H1 (cell line): ENCODE data around the gene SCD. TPM values are rescaled to one million over a fixed set of nuclear protein-coding genes. Genes with fewer than 3 reads are reported as not detected.

ENCODE experiments used
- CTCF ChIA-PET: fragments of 300-600 bp; sonication (Branson Sonifier 250); formaldehyde crosslinking; loops from one replicate; lab custom pipeline; 2021; ENCODE audit not compliant: partially characterized antibody; lab: Charles Lee
- POLR2A ChIA-PET: fragments of 300-600 bp; sonication (Branson Sonifier 250); formaldehyde crosslinking; loops from one replicate; lab custom pipeline; 2021; ENCODE audit warnings: inconsistent platforms; ENCODE audit not compliant: partially characterized antibody; lab: Charles Lee
- DNase-seq, 2 experiments: peaks; one replicate each; pipeline versions ENCODE4 v3.0.0 to v3.0.0-alpha.2; 2010 to 2022; ENCODE audit warnings: low spot score in 2 of 2, low read depth in 1 of 2, mixed read lengths in 1 of 2
- FAIRE-seq: peaks from 2 replicates; lab custom pipeline; 2011; peaks lifted over from hg19 to GRCh38; lab: Jason Lieb, UNC
- H2AFZ ChIP-seq: 2 replicates; pipeline ENCODE4 v1.8.1; 2012; ENCODE audit warnings: low read length, inconsistent platforms
- H2AK5ac ChIP-seq: 2 replicates; pipeline ENCODE4 v1.6.1; 2013; ENCODE audit warnings: low read depth, low read length
- H2BK120ac ChIP-seq: replicated peaks from 2 replicates; pipeline ENCODE3; 2013; ENCODE audit warnings: low read depth, low read length, inconsistent platforms
- H2BK12ac ChIP-seq: 2 replicates; pipeline ENCODE4 v1.6.1; 2013; ENCODE audit warnings: low read depth, low read length
- H2BK15ac ChIP-seq: 2 replicates; pipeline ENCODE4 v1.6.1; 2013; ENCODE audit warnings: low read length
- H2BK20ac ChIP-seq: 2 replicates; pipeline ENCODE4 v1.6.1; 2013; ENCODE audit warnings: low read length
- H2BK5ac ChIP-seq: 2 replicates; pipeline ENCODE4 v1.6.1; 2013; ENCODE audit warnings: low read depth, low read length
- H3K14ac ChIP-seq: 2 replicates; pipeline ENCODE4 v1.6.1; 2013; ENCODE audit warnings: inconsistent platforms; ENCODE audit not compliant: insufficient read length
- H3K18ac ChIP-seq: 2 replicates; pipeline ENCODE4 v1.6.1; 2013; ENCODE audit warnings: low read length; ENCODE audit errors: extremely low read depth
- H3K23ac ChIP-seq: 2 replicates; pipeline ENCODE4 v1.6.1; 2013; ENCODE audit warnings: inconsistent platforms; ENCODE audit not compliant: insufficient read length
- H3K23me2 ChIP-seq: 2 replicates; pipeline ENCODE4 v1.6.1; 2013; ENCODE audit warnings: low read depth, low read length
- H3K27ac ChIP-seq: 2 replicates; pipeline ENCODE4 v1.6.1; 2011; ENCODE audit warnings: low read depth, low read length, inconsistent platforms
- H3K27me3 ChIP-seq, 4 experiments: replicated peaks in 1 of 4; 1 replicate in 1 of 4; 2 replicates in 3 of 4; pipeline versions ENCODE4 v1.6.1 to v1.8.1; 2011 to 2013; ENCODE audit warnings: low read length in 3 of 4, mild to moderate bottlenecking in 3 of 4, inconsistent platforms in 2 of 4, mixed read lengths in 2 of 4, moderate library complexity in 1 of 4; ENCODE audit not compliant: control insufficient read depth in 3 of 4, insufficient read depth in 3 of 4; ENCODE audit errors: extremely low read depth in 1 of 4
- H3K36me3 ChIP-seq, 4 experiments: 2 replicates each; pipeline versions ENCODE4 v1.6.1 to v1.8.1; 2011 to 2013; ENCODE audit warnings: mild to moderate bottlenecking in 4 of 4, low read length in 3 of 4, moderate library complexity in 2 of 4, control low read depth in 1 of 4, inconsistent platforms in 1 of 4; ENCODE audit not compliant: insufficient read depth in 4 of 4, control insufficient read depth in 2 of 4
- H3K4ac ChIP-seq: replicated peaks from 2 replicates; pipeline ENCODE3; 2013; ENCODE audit warnings: low read length, low read depth, mixed read lengths, inconsistent platforms; ENCODE audit not compliant: insufficient read length
- H3K4me1 ChIP-seq, 4 experiments: replicated peaks in 1 of 4; 1 replicate in 1 of 4; 2 replicates in 3 of 4; pipeline versions ENCODE4 v1.6.1 to v1.8.1; 2011 to 2013; ENCODE audit warnings: low read length in 3 of 4, inconsistent platforms in 2 of 4, mixed read lengths in 1 of 4; ENCODE audit not compliant: insufficient read depth in 4 of 4, control insufficient read depth in 3 of 4
- H3K4me2 ChIP-seq, 2 experiments: 2 replicates each; pipeline versions ENCODE4 v1.6.1 to v1.8.1; 2011 to 2013; ENCODE audit warnings: low read depth in 2 of 2, low read length in 2 of 2, control low read depth in 1 of 2, inconsistent platforms in 1 of 2, mild to moderate bottlenecking in 1 of 2; ENCODE audit not compliant: insufficient read depth in 1 of 2
- H3K4me3 ChIP-seq, 4 experiments: fragments of 200-600, 300-600 bp in 1 of 4; sonication (generic), shearing (Covaris generic), sonication (Bioruptor Twin) in 1 of 4; 2 replicates each; pipeline versions ENCODE4 v1.5.1 to v1.8.1; 2011 to 2016; ENCODE audit warnings: low read length in 4 of 4, low read depth in 3 of 4, control low read depth in 2 of 4, inconsistent platforms in 2 of 4, mild to moderate bottlenecking in 2 of 4, mixed read lengths in 1 of 4, moderate library complexity in 1 of 4; ENCODE audit not compliant: insufficient read depth in 2 of 4; ENCODE audit errors: extremely low read depth in 1 of 4
- H3K56ac ChIP-seq: replicated peaks from 2 replicates; pipeline ENCODE3; 2013; ENCODE audit warnings: low read depth, mild to moderate bottlenecking, mixed read lengths, low read length, inconsistent platforms; ENCODE audit not compliant: insufficient read length
- H3K79me1 ChIP-seq: 2 replicates; pipeline ENCODE4 v1.6.1; 2013; ENCODE audit warnings: low read depth, low read length, control low read depth
- H3K79me2 ChIP-seq, 2 experiments: 2 replicates each; pipeline versions ENCODE4 v1.6.1 to v1.8.1; 2012 to 2013; ENCODE audit warnings: low read length in 2 of 2, mild to moderate bottlenecking in 2 of 2, inconsistent platforms in 1 of 2; ENCODE audit not compliant: insufficient read depth in 2 of 2, control insufficient read depth in 1 of 2
- H3K9ac ChIP-seq, 4 experiments: replicated peaks in 1 of 4; 1 replicate in 1 of 4; 2 replicates in 3 of 4; pipeline versions ENCODE4 v1.6.1 to v1.8.1; 2011 to 2013; ENCODE audit warnings: low read depth in 3 of 4, low read length in 3 of 4, control low read depth in 2 of 4, mild to moderate bottlenecking in 2 of 4, moderate library complexity in 2 of 4, inconsistent platforms in 1 of 4; ENCODE audit errors: extremely low read depth in 1 of 4
- H3K9me3 ChIP-seq, 2 experiments: 2 replicates each; pipeline versions ENCODE4 v1.6.1 to v1.8.1; 2012 to 2013; ENCODE audit warnings: mild to moderate bottlenecking in 2 of 2, moderate library complexity in 2 of 2, control low read depth in 1 of 2, inconsistent platforms in 1 of 2, low read depth in 1 of 2, low read length in 1 of 2, mixed read lengths in 1 of 2; ENCODE audit not compliant: insufficient read depth in 2 of 2
- H4K20me1 ChIP-seq, 2 experiments: replicated peaks in 1 of 2; 2 replicates each; pipeline versions ENCODE3 to v1.8.1; 2011 to 2013; ENCODE audit warnings: inconsistent platforms in 2 of 2, low read length in 2 of 2, mild to moderate bottlenecking in 1 of 2; ENCODE audit not compliant: insufficient read depth in 2 of 2, control insufficient read depth in 1 of 2
- H4K5ac ChIP-seq: 2 replicates; pipeline ENCODE4 v1.6.1; 2013; ENCODE audit warnings: low read length, low read depth, mixed read lengths, inconsistent platforms; ENCODE audit not compliant: insufficient read length
- H4K8ac ChIP-seq: 2 replicates; pipeline ENCODE4 v1.8.0; 2013; ENCODE audit warnings: mild to moderate bottlenecking, moderate library complexity, low read length, inconsistent platforms; ENCODE audit not compliant: insufficient read depth; ENCODE audit errors: extremely low read depth
- H4K91ac ChIP-seq: replicated peaks from 2 replicates; pipeline ENCODE3; 2013; ENCODE audit warnings: low read length, mixed read lengths, inconsistent platforms; ENCODE audit not compliant: insufficient read length
- CBX5 ChIP-seq: fragments of 300-800, 300-1000 bp; sonication (generic); IDR thresholded peaks from 2 replicates; pipeline ENCODE4 v1.7.1; 2016; ENCODE audit warnings: antibody characterized with exemption, low read length, low read depth
- CHD2 ChIP-seq: IDR thresholded peaks from 2 replicates; pipeline ENCODE4 v1.6.1; 2012; ENCODE audit warnings: low read length, improper control_type of control experiment
- CREB1 ChIP-seq: IDR thresholded peaks from 2 replicates; pipeline ENCODE4 v1.6.1; 2012; ENCODE audit warnings: inconsistent platforms
- EGR1 ChIP-seq: IDR thresholded peaks from 2 replicates; pipeline ENCODE4 v1.6.1; 2011; ENCODE audit warnings: low read depth, low read length, borderline replicate concordance
- HDAC6 ChIP-seq: IDR thresholded peaks from one replicate; pipeline ENCODE4 v1.7.1; 2012; ENCODE audit warnings: low read depth, mild to moderate bottlenecking, inconsistent platforms, low read length, moderate library complexity
- POLR2A ChIP-seq, 2 experiments: IDR thresholded peaks; 1 replicate in 1 of 2; 2 replicates in 1 of 2; pipeline ENCODE4 v1.6.1; 2011; ENCODE audit warnings: low read depth in 2 of 2, low read length in 2 of 2, mild to moderate bottlenecking in 2 of 2; ENCODE audit errors: control extremely low read depth in 1 of 2
- POU5F1 ChIP-seq: IDR thresholded peaks from 2 replicates; pipeline ENCODE4 v1.6.1; 2011; ENCODE audit warnings: low read depth, mild to moderate bottlenecking, low read length, moderate library complexity
- SAP30 ChIP-seq: fragments of 300-600 bp; sonication (generic); IDR thresholded peaks from 2 replicates; pipeline ENCODE4 v1.7.1; 2012; ENCODE audit warnings: low read length, moderate library complexity, mild to moderate bottlenecking, inconsistent platforms; ENCODE audit not compliant: insufficient read depth, insufficient replicate concordance
- WGBS, 2 experiments: shearing (Covaris generic) in 1 of 2; methylation state at CpG; one replicate each; pipeline versions ENCODE4 v1.1.6 to v1.1.7; 2013 to 2015; ENCODE audit warnings: low lambda C conversion rate in 2 of 2, mixed read lengths in 2 of 2, inconsistent platforms in 1 of 2, low coverage in 1 of 2, missing lambda C conversion rate in 1 of 2; ENCODE audit not compliant: insufficient replicate concordance in 2 of 2, insufficient coverage in 1 of 2, insufficient read length in 1 of 2; ENCODE audit errors: extremely low coverage in 1 of 2, missing lambda C conversion rate in 1 of 2; 5-methylcytosine and 5-hydroxymethylcytosine counted together
- polyA plus RNA-seq, 7 experiments: library from polyadenylated mRNA; depleted of rRNA in 3 of 7; stranded (reverse) in 5 of 7; unstranded in 2 of 7; fragments of >200 nt in 5 of 7; fragments of 200-250 nt in 2 of 7; gene quantifications; 1 replicate in 5 of 7; 2 replicates in 1 of 7; 4 replicates in 1 of 7; pipeline versions ENCODE4 v1.2.1 to v1.2.3, GENCODE V29; 2011 to 2013; ENCODE audit warnings: missing spikeins in 2 of 7, mixed read lengths in 2 of 7
- total RNA-seq: library from RNA; stranded (reverse); fragmentation: NEBNext Ultra II Directional; extraction: Animal tissue kit (Norgen Biotek cat#: 25700); gene quantifications from 2 replicates; pipeline ENCODE4 v1.2.1, GENCODE V29; 2021

Gene SCD
- total and polyA plus RNA-seq, 2 of the 8 experiments (the other 6 are each of a cell fraction or from before 2014, with no cell fraction given), result 397 to 621 TPM

DNA sequence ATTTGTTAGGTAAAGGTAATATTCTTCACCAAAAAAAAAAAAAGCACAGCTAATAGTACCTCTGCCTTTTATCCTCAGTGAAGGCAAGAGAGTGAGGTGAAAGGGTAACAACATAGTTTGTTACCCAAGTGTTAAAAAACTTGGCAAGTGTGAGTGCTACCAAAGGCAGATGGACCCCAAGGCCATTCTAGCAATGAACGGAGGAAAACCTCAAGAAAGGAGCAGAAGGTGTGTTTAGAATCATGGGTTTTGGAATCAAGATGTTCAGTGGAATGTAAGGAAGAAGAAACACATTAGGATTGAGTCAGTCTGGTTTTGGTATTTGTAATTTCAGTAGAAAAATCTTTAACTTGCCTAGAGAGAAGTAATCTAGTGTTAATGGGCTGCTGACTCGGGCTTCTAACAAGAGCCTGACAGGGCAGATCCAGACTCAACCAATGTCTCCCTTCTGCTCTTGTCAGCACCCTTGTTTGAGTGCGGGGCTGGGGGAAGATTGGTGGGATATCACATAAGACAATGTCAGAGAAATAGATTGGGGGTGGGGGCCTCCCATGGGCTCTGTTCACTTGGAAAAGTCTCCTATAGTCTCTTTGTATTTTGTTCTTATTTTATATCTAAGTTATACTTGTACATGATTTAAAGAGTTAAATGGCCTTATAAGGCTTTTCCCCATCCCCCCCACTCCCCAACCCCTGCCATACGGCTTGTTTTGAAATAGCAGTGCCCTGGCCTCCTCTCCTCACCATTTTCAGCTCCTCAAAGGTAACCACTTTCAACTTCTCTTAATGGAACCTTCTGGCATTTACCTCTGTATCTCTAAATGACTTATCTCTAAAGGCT lies 44.4 kb downstream of the SCD start:
- H4K8ac ChIP-seq, result no peak overlapping the region; the same call in 1 of the 2 replicates
- no peak overlapping the region for H3K9ac ChIP-seq
- no peak overlapping the region for H3K4me2 ChIP-seq
- H2BK12ac ChIP-seq, result no peak overlapping the region
- no peak overlapping the region for H2BK120ac ChIP-seq
- H2AK5ac ChIP-seq, result no peak overlapping the region
- peaks cover 0 to 15% (median 4%) of the 10 kb centered on the region in 4 experiments; a peak in 4 of 8 replicates for H3K36me3 ChIP-seq
- H4K20me1 ChIP-seq, result no peaks in the 10 kb centered on the region
- no peaks in the 10 kb centered on the region for H3K9me3 ChIP-seq
- H3K18ac ChIP-seq, result no peak overlapping the region
- no peaks in the 10 kb centered on the region for H3K4me1 ChIP-seq
- H3K4ac ChIP-seq, result no peak overlapping the region
- H3K79me1 ChIP-seq, result no peaks in the 10 kb centered on the region
- 92% methylated on average over 4 of the region's 4 CpGs; no CpG with 5 or more reads in 1 of the 2 experiments for WGBS, 2 experiments
- H2BK15ac ChIP-seq, result no peak overlapping the region
- no peak overlapping the region for H3K27ac ChIP-seq
- H4K5ac ChIP-seq, result no peak overlapping the region
- no peak overlapping the region for H3K23ac ChIP-seq
- ChIA-PET CTCF (no interaction called here), POLR2A (interaction anchor here (0.6 to 1.4 kb wide), 2 partner anchors 17 to 129 kb away, joined by 3 to 6 read pairs; no protein-coding TSS in a partner anchor)
- no peaks in the 10 kb centered on the region for H3K27me3 ChIP-seq
- no peak for FAIRE-seq
- H4K91ac ChIP-seq, result no peak overlapping the region
- no peak overlapping the region for H3K14ac ChIP-seq
- no peaks in the 10 kb centered on the region for H3K79me2 ChIP-seq
- no peak overlapping the region for H3K56ac ChIP-seq
- DNase-seq, result no peak
- H2AFZ ChIP-seq, result no peak overlapping the region
- no peaks in the 10 kb centered on the region; the same call in 1 of the 2 replicates for H3K23me2 ChIP-seq
- no peak overlapping the region for H3K4me3 ChIP-seq
- H2BK5ac ChIP-seq, result no peak overlapping the region
- no peak overlapping the region for H2BK20ac ChIP-seq
- TF ChIP-seq POU5F1 (no peak), HDAC6 (no peak), EGR1 (no peak), POLR2A (IDR thresholded peaks at IDR 0.05; ENCODE audit: control extremely low read depth in 1 of 2, low read depth in 2 of 2, low read length in 2 of 2) (no peak), CBX5 (no peak), CHD2 (no peak), SAP30 (no peak), CREB1 (no peak)
